DMS153 (cell line): Measurements from ENCODE around the gene NFIC.
"Not testable (repeated sequence)": the region's sequence is repeated elsewhere in the genome, so short reads cannot be mapped to it uniquely, and the experiment has no call there.

Experiments used
- DNase-seq: peaks from one replicate; lab custom pipeline; 2025; lab: John Stamatoyannopoulos, UW

Gene NFIC

GRCh38 chr19:3398114-3398899, 31.9 kb downstream of the NFIC start:
- DNase-seq = no peak

DNA sequence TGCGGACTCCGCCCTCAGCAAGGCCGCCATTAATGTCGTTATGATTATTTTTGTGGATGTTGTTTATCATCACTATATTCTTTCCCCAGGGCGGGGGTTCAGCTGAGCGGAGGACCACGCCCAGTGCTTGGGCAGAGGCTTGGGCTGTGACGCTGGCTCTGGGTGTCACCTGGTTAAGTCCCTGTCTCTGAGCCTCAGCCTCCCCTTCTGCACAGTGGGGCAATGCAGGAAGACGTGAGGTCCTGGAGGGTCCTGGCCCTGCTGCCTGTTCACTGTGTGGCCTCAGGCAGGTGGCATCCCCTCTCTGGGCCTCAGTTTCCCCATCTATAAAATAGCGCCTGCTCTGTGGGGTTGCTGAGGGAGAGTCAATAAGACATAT, 32.5 kb downstream of the NFIC start:
- DNase-seq = no peak

- not testable (repeated sequence) for DNase-seq
Observed at GRCh38 chr19:3399311-3399710, 32.9 kb downstream of the NFIC start.

GRCh38 chr19:3401004-3401768, 34.8 kb downstream of the NFIC start:
- no peak for DNase-seq

DNA sequence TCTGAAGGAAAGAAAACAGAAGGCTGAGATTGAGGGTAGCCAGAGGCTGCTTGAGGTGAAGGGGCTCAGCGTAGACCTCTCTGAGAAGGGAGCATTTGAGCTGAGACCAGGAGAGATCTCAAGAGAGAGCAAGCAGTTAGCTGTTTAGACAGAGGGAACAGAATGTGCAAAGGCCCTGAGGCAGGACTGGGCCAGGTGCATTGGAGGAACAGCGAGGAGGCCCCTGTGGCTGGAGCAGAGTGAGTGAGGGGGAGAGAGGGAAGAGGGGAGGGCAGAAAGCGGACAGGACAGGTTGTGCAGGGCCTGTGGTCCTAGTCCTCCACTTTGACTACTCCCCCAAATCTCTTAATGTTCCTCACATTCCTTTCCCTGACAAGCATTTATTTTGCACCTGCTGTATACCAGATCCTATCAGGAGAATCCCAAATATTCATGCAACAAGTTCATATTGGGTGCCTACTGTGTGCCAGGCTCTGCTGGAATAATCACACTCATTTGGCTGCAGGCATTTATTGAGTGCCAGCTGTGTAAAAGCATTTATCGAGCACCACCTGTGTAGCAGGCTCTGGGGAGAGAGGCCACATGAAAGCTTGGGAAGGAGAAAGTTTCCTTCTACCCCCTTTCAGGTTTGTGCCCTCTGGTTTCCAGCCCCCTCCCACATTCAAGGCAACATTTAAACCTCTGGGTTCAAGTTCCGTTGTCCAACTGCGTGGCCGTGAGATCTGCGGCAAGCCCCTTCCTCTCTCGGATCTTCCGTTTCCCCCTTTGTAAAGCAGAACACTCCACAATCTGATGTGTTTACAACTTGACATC, 36.5 kb downstream of the NFIC start:
- DNase-seq = no peak

- DNase-seq = no peak
Observed at GRCh38 chr19:3403489-3404323, 37.3 kb downstream of the NFIC start.

- DNase-seq = no peak
Observed at GRCh38 chr19:3404324-3405260, 38.2 kb downstream of the NFIC start.

- DNase-seq = no peak
Observed at GRCh38 chr19:3405261-3405653, 38.9 kb downstream of the NFIC start.

- DNase-seq = no peak
Observed at GRCh38 chr19:3406571-3407111, 40.3 kb downstream of the NFIC start.

- no peak for DNase-seq
Observed at GRCh38 chr19:3407556-3408516, 41.5 kb downstream of the NFIC start.

- DNase-seq = no peak
Observed at GRCh38 chr19:3408996-3409345, 42.6 kb downstream of the NFIC start.

- DNase-seq = peak; percentile 8
Observed at GRCh38 chr19:3409346-3410064, 43.1 kb downstream of the NFIC start.

DNA sequence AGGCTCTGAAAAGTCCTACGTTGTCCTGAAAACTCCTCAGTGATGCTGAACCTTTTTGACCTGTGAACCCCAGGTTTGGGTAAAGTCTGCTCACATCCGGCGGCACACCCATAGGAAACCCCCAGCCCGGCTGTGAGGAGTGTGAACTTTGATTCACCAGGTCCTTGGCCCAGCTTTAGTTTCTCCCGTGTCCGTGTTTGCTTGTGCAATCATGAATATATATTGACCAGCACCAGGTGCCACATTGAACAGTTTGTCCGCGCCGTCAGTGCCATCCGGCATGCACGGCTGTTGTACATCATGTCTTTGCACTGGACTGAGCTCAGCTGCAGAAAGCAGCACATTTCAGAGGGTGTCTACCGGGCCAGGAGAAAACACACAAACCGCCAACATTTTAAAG, 45.3 kb downstream of the NFIC start:
- DNase-seq = no peak

DNA sequence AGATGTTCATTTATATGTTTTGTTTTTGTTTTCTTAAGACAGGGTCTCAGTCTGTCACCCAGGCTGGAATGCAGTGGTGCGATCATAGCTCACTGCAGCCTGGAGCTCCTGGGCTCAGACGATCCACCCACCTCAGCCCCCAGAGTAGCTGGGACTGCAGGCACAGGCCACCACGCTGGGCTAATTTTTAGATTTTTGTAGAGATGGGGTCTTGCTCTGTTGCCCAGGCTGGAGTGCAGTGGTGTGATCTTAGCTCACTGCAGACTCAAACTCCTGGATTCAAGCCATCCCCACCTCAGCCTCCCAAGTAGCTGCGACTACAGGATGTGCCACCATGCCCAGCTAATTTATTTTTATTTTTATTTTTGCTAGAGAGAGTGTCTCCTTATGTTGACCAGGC, 45.7 kb downstream of the NFIC start:
- DNase-seq = no peak

- peak; percentile 91 for DNase-seq
Observed at GRCh38 chr19:3413796-3414327, 47.5 kb downstream of the NFIC start.

DNA sequence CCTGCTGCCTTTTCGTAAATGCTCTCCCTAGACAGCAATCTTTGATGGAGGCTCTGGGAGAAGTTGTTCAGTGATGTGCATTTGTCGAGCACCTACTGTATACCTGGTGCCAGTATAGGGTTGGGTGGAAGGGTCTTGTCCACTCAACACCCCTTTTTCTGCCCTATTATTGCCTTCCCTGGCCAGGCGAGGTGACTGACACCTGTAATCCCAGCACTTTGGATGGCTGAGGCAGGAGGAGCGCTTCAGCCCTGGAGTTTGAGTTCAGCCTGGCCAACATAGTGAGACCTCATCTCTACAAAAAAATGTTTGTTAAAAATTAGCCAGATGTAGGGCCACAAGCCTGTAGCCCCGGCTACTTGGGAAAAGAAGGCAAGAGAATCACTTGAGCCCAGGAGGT, 49.3 kb downstream of the NFIC start:
- DNase-seq = no peak

GRCh38 chr19:3420244-3420755, 53.9 kb downstream of the NFIC start:
- no peak for DNase-seq
